ENCODE results near the gene OSBPL3. TPM values are rescaled to one million over a fixed set of nuclear protein-coding genes. Genes with fewer than 3 reads are reported as not detected.

The OSBPL3 gene
- total RNA-seq, 1 donor from 2014 or later, result 59.2 TPM

DNA sequence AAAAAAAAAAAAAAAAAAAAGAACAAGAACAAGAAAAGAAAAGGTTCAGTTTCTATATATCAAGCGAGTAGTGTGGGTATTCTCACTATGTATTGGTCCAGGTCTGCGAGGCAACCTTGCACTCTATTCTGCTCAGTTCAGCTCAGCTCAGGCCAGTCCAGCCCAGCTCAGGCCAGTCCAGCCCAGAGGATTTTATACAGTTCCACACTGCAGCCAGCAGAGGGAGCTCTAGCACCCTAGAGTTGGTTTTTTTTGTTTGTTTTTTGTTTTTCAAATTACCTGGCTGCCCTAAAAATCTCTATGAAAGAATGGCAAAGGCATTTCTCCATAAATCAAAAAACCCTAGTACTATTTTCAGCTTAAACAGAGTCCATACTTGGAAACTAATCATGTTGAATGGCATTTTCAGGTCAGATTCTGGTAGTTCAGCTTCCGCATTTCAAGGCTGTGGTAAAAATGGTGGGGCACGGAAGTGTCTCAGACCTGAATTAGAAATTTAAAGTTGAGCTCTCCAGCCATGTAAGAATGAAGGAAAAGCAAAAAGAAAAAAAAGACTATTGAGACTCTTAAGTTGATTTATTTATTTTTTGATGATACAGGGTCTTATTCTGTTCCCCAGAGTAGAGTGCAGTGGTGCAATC lies 167.6 kb downstream of the OSBPL3 start:
- H3K36me3 ChIP-seq, result peaks cover 0 to 9% of the 10 kb centered on the region in 2 donors
- DNase-seq (ENCODE audit: extremely low spot score in 2 of 2), result no peak
- intact Hi-C loops (cut with DNase I), result no loop called here
- no peak overlapping the region for H3K27ac ChIP-seq
- H3K27me3 ChIP-seq, result no peaks in the 10 kb centered on the region
- H3K4me3 ChIP-seq, result no peak overlapping the region
- H3K9me3 ChIP-seq, result no peaks in the 10 kb centered on the region
- no peaks in the 10 kb centered on the region for H3K4me1 ChIP-seq
- TF ChIP-seq CTCF (IDR thresholded peaks at IDR 0.05), result peak; percentile 81 to 84 (median 82)
- peak in 1 of 2 donors; percentile 36 for TF ChIP-seq POLR2AphosphoS5 (IDR thresholded peaks at IDR 0.05; ENCODE audit: insufficient read depth in 1 of 2, low read depth in 1 of 2)
- TF ChIP-seq POLR2A (IDR thresholded peaks at IDR 0.05), result no peak

- DNase-seq (ENCODE audit: extremely low spot score in 2 of 2), result no peak
- H3K27ac ChIP-seq, result no peak overlapping the region
- H3K4me3 ChIP-seq, result no peak overlapping the region
- intact Hi-C loops (cut with DNase I), result no loop called here
- TF ChIP-seq POLR2AphosphoS5 (IDR thresholded peaks at IDR 0.05; ENCODE audit: insufficient read depth in 1 of 2, low read depth in 1 of 2), result no peak
- no peaks in the 10 kb centered on the region for H3K4me1 ChIP-seq
- no peaks in the 10 kb centered on the region for H3K27me3 ChIP-seq
- peaks cover 0 to 12% of the 10 kb centered on the region in 2 donors for H3K36me3 ChIP-seq
- H3K9me3 ChIP-seq, result no peaks in the 10 kb centered on the region
Measured at GRCh38 chr7:24808518-24808917, 171.5 kb downstream of the OSBPL3 start.

GRCh38 chr7:24802300-24802699 lies 177.7 kb downstream of the OSBPL3 start:
- Histone ChIP-seq H3K4me3 (no peak overlapping the region), H3K4me1 (no peaks in the 10 kb centered on the region), H3K36me3 (peaks cover 0 to 19% of the 10 kb centered on the region in 2 donors), H3K27me3 (no peaks in the 10 kb centered on the region), H3K9me3 (no peaks in the 10 kb centered on the region), H3K27ac (no peak overlapping the region)
- no peak for TF ChIP-seq POLR2AphosphoS5 (IDR thresholded peaks at IDR 0.05; ENCODE audit: insufficient read depth in 1 of 2, low read depth in 1 of 2)
- TF ChIP-seq CTCF (IDR thresholded peaks at IDR 0.05), result no peak
- TF ChIP-seq POLR2A (IDR thresholded peaks at IDR 0.05), result no peak
- no peak for DNase-seq (ENCODE audit: extremely low spot score in 2 of 2)
- intact Hi-C loops (cut with DNase I), result no loop called here

DNA sequence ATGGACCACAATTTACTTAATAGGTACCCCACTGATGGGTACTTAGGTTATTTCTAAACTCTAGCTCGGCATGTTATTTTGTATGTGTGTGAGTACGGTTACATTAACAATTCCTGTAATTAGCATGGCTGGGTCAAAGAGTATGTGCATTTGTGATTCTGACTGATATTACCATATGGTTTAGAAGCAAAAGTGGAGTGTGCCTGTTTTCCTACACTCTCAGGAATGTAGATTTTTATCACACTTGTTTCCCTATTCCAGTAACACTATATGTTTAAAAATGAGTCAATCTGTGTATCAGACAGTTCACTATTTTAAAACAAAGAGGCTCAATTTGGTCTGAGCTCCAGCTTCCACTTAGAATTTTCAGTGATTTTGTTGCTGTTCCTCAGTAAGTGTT lies 178.1 kb downstream of the OSBPL3 start:
- TF ChIP-seq POLR2A (IDR thresholded peaks at IDR 0.05), result no peak
- TF ChIP-seq POLR2AphosphoS5 (IDR thresholded peaks at IDR 0.05; ENCODE audit: insufficient read depth in 1 of 2, low read depth in 1 of 2), result no peak
- TF ChIP-seq CTCF (IDR thresholded peaks at IDR 0.05), result no peak
- H3K4me1 ChIP-seq, result no peaks in the 10 kb centered on the region
- DNase-seq (ENCODE audit: extremely low spot score in 2 of 2), result no peak
- no peak overlapping the region for H3K4me3 ChIP-seq
- H3K9me3 ChIP-seq, result no peaks in the 10 kb centered on the region
- intact Hi-C loops (cut with DNase I), result no loop called here
- no peak overlapping the region for H3K27ac ChIP-seq
- H3K36me3 ChIP-seq, result peaks cover 0 to 19% of the 10 kb centered on the region in 2 donors
- H3K27me3 ChIP-seq, result no peaks in the 10 kb centered on the region

DNA sequence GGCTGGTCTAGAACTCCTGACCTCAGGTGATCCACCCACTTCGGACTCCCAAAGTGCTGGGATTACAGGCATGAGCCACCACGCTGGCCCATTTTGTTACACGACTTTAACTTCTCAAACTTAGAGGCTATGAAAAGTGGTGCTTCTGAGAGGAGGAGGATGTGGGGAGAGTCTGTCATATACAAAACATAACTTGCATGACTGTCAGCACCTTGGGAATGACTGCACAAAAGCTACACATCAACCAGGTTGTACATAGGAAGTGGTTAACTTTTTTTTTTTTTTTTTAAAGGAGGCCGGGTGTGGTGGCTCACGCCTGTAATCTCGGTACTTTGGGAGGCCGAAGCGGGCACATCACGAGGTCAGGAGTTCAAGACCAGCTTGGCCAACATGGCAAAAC lies 179.3 kb downstream of the OSBPL3 start:
- intact Hi-C loops (cut with DNase I), result no loop called here
- Histone ChIP-seq H3K27ac (no peak overlapping the region), H3K9me3 (no peaks in the 10 kb centered on the region), H3K27me3 (no peaks in the 10 kb centered on the region), H3K36me3 (peaks cover 0 to 14% of the 10 kb centered on the region in 2 donors), H3K4me1 (no peaks in the 10 kb centered on the region), H3K4me3 (no peak overlapping the region)
- no peak for TF ChIP-seq POLR2A (IDR thresholded peaks at IDR 0.05)
- TF ChIP-seq POLR2AphosphoS5 (IDR thresholded peaks at IDR 0.05; ENCODE audit: insufficient read depth in 1 of 2, low read depth in 1 of 2), result no peak
- TF ChIP-seq CTCF (IDR thresholded peaks at IDR 0.05), result no peak
- DNase-seq (ENCODE audit: extremely low spot score in 2 of 2), result no peak
